Hepatocyte (in vitro differentiated cells): Measurements from ENCODE around the gene MTPN. TPM values are rescaled to one million over a fixed set of nuclear protein-coding genes. Genes with fewer than 3 reads are reported as not detected.

Source experiments
- DNase-seq: peaks from one replicate; pipeline ENCODE4 v3.0.0-alpha.2; 2016; ENCODE audit warnings: low spot score
- H2AFZ ChIP-seq: fragments of 200-600 bp; sonication (generic); 2 replicates; pipeline ENCODE4 v1.6.0; 2016; ENCODE audit warnings: antibody characterized with exemption, mild to moderate bottlenecking
- H3K27ac ChIP-seq: fragments of 200-600 bp; sonication (generic); 2 replicates; pipeline ENCODE4 v1.5.1; 2016; ENCODE audit warnings: mild to moderate bottlenecking
- H3K27me3 ChIP-seq: fragments of 200-600 bp; sonication (generic); 2 replicates; pipeline ENCODE4 v1.6.1; 2016
- H3K36me3 ChIP-seq: fragments of 200-600 bp; sonication (generic); replicated peaks from 2 replicates; pipeline ENCODE4 v1.5.1; 2016; ENCODE audit warnings: low read depth; ENCODE audit not compliant: insufficient read depth
- H3K4me1 ChIP-seq: fragments of 200-600 bp; sonication (generic); 2 replicates; pipeline ENCODE4 v1.5.1; 2016; ENCODE audit warnings: mild to moderate bottlenecking, moderate library complexity; ENCODE audit not compliant: insufficient read depth
- H3K4me2 ChIP-seq: fragments of 200-600 bp; sonication (generic); 2 replicates; pipeline ENCODE4 v1.6.0; 2016
- H3K4me3 ChIP-seq: fragments of 200-600 bp; sonication (generic); 2 replicates; pipeline ENCODE4 v1.5.1; 2016; ENCODE audit warnings: mild to moderate bottlenecking
- H3K79me2 ChIP-seq: fragments of 200-600 bp; sonication (generic); 2 replicates; pipeline ENCODE4 v1.6.0; 2017; ENCODE audit warnings: mild to moderate bottlenecking
- H3K9me2 ChIP-seq: fragments of 200-600 bp; sonication (generic); replicated peaks from 2 replicates; pipeline ENCODE4 v1.6.0; 2017; ENCODE audit warnings: mild to moderate bottlenecking; ENCODE audit not compliant: insufficient read depth
- H3K9me3 ChIP-seq: fragments of 200-600 bp; sonication (generic); 2 replicates; pipeline ENCODE4 v1.5.1; 2016; ENCODE audit warnings: low read depth, mild to moderate bottlenecking
- H4K20me1 ChIP-seq: fragments of 200-600 bp; sonication (generic); 2 replicates; pipeline ENCODE4 v1.6.0; 2016; ENCODE audit warnings: mild to moderate bottlenecking; ENCODE audit not compliant: insufficient read depth, poor library complexity, severe bottlenecking
- CTCF ChIP-seq: fragments of 200-600 bp; sonication (generic); IDR thresholded peaks from 2 replicates; pipeline ENCODE4 v1.5.1; 2016; ENCODE audit warnings: antibody characterized with exemption, mild to moderate bottlenecking; ENCODE audit not compliant: poor library complexity
- EZH2 ChIP-seq: fragments of 200-600 bp; sonication (generic); IDR thresholded peaks from 2 replicates; pipeline ENCODE4 v1.6.1; 2016; ENCODE audit warnings: antibody characterized with exemption, mild to moderate bottlenecking, borderline replicate concordance
- EZH2phosphoT487 ChIP-seq: fragments of 200-600 bp; sonication (generic); IDR thresholded peaks from one replicate; pipeline ENCODE4 v1.6.1; 2018; ENCODE audit warnings: antibody characterized with exemption, mild to moderate bottlenecking, low read depth, moderate library complexity; ENCODE audit not compliant: unreplicated experiment, severe bottlenecking
- WGBS: methylation state at CpG from one replicate; pipeline ENCODE4 v1.1.6; 2016; ENCODE audit warnings: low lambda C conversion rate; ENCODE audit errors: missing lambda C conversion rate; 5-methylcytosine and 5-hydroxymethylcytosine counted together
- polyA plus RNA-seq: library from polyadenylated mRNA; unstranded; fragments of >200 nt; fragmentation: Nextera tagmentation; extraction: Ambion mirVana; gene quantifications from 2 replicates; pipeline ENCODE4 v1.2.1, GENCODE V29; 2016
- total RNA-seq: library from RNA; depleted of rRNA; stranded (reverse); fragments of >200 nt; gene quantifications from 2 replicates; pipeline ENCODE4 v1.2.3, GENCODE V29; 2014

MTPN gene
- total and polyA plus RNA-seq, 2 experiments from 2014 or later = 32.8 to 131 TPM

- Histone ChIP-seq H3K36me3 (no peaks in the 10 kb centered on the region), H3K79me2 (no peaks in the 10 kb centered on the region), H3K27ac (no peak overlapping the region), H3K4me1 (no peaks in the 10 kb centered on the region), H3K9me3 (no peaks in the 10 kb centered on the region), H3K4me3 (no peak overlapping the region), H3K9me2 (no peaks in the 10 kb centered on the region), H3K27me3 (no peaks in the 10 kb centered on the region), H4K20me1 (no peaks in the 10 kb centered on the region), H3K4me2 (no peak overlapping the region), H2AFZ (no peak overlapping the region)
- 82% methylated on average over 3 of the region's 3 CpGs for WGBS
- DNase-seq = no peak
- no peak for TF ChIP-seq EZH2
These were observed 72.9 kb downstream of the MTPN start for GRCh38 chr7:135904282-135904681.

- H3K27me3 ChIP-seq = no peaks in the 10 kb centered on the region
- no peak for TF ChIP-seq EZH2
- TF ChIP-seq EZH2phosphoT487 = no peak
- TF ChIP-seq CTCF = no peak
- H3K9me3 ChIP-seq = no peaks in the 10 kb centered on the region
- H4K20me1 ChIP-seq = no peaks in the 10 kb centered on the region
- no peak overlapping the region for H3K27ac ChIP-seq
- H3K4me2 ChIP-seq = no peak overlapping the region
- no peaks in the 10 kb centered on the region for H3K36me3 ChIP-seq
- no peak overlapping the region for H3K4me3 ChIP-seq
- H3K79me2 ChIP-seq = no peaks in the 10 kb centered on the region
- no peak for DNase-seq
- H3K9me2 ChIP-seq = no peaks in the 10 kb centered on the region
- H3K4me1 ChIP-seq = no peaks in the 10 kb centered on the region
- H2AFZ ChIP-seq = no peak overlapping the region
- WGBS = 86% methylated on average over 6 of the region's 6 CpGs
These were observed 75.3 kb downstream of the MTPN start for GRCh38 chr7:135901585-135902540.

GRCh38 chr7:135900065-135900546 lies 77.1 kb downstream of the MTPN start:
- H2AFZ ChIP-seq = no peak overlapping the region
- H3K9me3 ChIP-seq = no peaks in the 10 kb centered on the region
- TF ChIP-seq EZH2phosphoT487 = no peak
- no peak for TF ChIP-seq EZH2
- no peak for TF ChIP-seq CTCF
- H3K4me2 ChIP-seq = no peak overlapping the region
- no peaks in the 10 kb centered on the region for H4K20me1 ChIP-seq
- no peak for DNase-seq
- no peak overlapping the region for H3K4me3 ChIP-seq
- no peaks in the 10 kb centered on the region for H3K4me1 ChIP-seq
- H3K27me3 ChIP-seq = no peaks in the 10 kb centered on the region
- no peak overlapping the region for H3K27ac ChIP-seq
- WGBS = 69% methylated on average over 5 of the region's 5 CpGs
- no peaks in the 10 kb centered on the region for H3K9me2 ChIP-seq
- H3K79me2 ChIP-seq = no peaks in the 10 kb centered on the region
- no peaks in the 10 kb centered on the region for H3K36me3 ChIP-seq

- no peaks in the 10 kb centered on the region for H3K9me2 ChIP-seq
- H3K4me1 ChIP-seq = no peaks in the 10 kb centered on the region
- no peak for DNase-seq
- H3K27me3 ChIP-seq = no peaks in the 10 kb centered on the region
- H3K27ac ChIP-seq = no peak overlapping the region
- H2AFZ ChIP-seq = no peak overlapping the region
- no peaks in the 10 kb centered on the region for H3K36me3 ChIP-seq
- no peaks in the 10 kb centered on the region for H3K79me2 ChIP-seq
- H3K4me3 ChIP-seq = no peak overlapping the region
- H4K20me1 ChIP-seq = no peaks in the 10 kb centered on the region
- H3K4me2 ChIP-seq = no peak overlapping the region
- TF ChIP-seq EZH2phosphoT487 (no peak), CTCF (no peak), EZH2 (no peak)
- H3K9me3 ChIP-seq = no peaks in the 10 kb centered on the region
- WGBS = 68% methylated on average over 6 of the region's 6 CpGs
These were observed 77.6 kb downstream of the MTPN start for GRCh38 chr7:135899458-135900064.
